ENCODE measurements around the gene GRIN2C.
"Not testable (repeated sequence)": the region's sequence is repeated elsewhere in the genome, so short reads cannot be mapped to it uniquely, and the experiment has no call there.

The GRIN2C gene

DNA sequence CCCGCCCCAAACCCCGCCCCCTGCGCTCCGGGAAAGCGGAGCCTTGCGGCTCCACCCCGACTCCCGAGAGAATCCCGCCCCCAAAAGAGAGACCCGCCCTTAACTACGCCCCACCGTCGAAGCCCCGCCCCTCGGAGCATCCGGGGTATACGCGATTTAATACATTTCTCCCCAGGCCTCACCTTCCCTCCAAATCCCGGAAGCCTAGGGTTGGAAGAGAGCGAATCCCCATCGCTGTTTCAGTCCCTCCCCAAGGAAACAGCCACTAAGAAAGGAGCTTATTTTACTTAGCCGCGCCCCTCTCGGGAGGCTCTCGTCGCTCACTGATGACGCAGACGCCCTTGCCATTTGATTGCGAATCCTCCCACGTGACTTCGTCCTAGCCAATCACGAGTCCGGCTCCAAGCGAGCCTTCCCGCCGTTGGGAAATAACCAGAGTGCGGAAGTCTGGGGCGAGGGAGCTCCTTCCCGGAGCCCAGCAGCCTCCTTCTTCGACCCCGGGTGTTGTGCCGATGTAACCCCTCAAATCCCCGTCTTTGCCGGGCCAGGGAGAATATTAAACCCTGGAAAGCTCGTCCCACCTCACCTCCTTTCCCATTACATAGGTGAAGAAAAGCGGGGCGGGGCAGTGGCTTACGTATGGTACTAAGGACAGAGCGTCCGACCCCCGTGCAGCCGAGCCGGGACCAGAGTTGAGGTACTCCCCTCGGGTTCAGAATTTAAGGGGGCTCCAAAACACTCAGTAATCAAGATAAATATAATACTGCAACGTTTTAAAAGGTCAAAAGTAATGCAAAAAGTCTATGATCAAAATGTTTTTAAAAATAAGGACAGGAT is 13.6 kb upstream of the GRIN2C start:
- Histone ChIP-seq H3K36me3 (peaks cover 4% of the 10 kb centered on the region; the same call in 1 of the 2 replicates), H3K4me1 (peaks cover 45% of the 10 kb centered on the region), H3K27me3 (no peaks in the 10 kb centered on the region), H3K27ac (peak overlapping the region; percentile 84), H3K9ac (peak overlapping the region; percentile 90), H3K4me3 (peak overlapping the region; percentile 77), H4K20me1 (no peaks in the 10 kb centered on the region), H3K9me3 (no peaks in the 10 kb centered on the region), H3K4me2 (peak overlapping the region; percentile 91)
- peak; percentile 57; the same call in 1 of the 2 replicates for TF ChIP-seq Cebpa-rat (IDR thresholded peaks at IDR 0.05)

DNA sequence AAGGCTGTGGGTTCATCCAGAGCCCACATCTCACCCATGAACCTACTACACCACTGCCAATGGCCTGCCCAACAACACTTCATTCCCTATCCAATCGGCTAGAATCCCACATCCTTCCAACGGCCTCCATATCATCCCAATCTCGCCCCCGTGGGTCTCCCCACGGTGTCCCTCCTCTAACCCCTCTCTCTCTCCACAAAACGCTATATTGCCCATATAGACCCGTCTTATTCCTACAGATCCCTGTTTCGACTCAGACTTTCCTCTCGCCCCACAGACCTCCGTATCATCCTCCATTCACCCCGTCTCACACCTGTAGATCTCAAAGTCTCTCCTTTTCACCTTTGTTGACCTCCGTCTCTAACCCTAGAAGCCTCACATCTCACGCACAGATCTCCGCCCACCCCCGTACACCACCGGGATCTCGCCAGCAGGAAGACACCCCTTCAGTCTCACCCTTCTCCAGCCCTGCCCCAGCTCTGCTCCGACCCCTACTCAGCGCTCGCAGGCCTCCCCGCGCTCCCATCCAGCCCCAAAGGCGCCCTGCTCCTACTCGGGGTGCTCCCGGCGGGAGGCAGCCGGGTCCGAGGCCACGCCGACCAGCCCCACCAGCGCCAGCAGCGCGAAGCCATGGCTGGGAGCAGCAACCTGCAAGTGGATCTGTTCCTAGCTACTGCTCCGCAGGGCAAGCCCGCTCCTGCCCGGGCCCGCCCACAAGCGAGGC is 12.8 kb upstream of the GRIN2C start, which contains the start of gene FDXR:
Gene FDXR, minus strand, starts transcription at position 682 of the 724 bp plus-strand sequence. Its CDS starts 50 bp downstream, at position 632.
- Histone ChIP-seq H3K27me3 (no peaks in the 10 kb centered on the region), H3K27ac (peak within 1 kb of the TSS; percentile 84), H3K4me2 (peak within 1 kb of the TSS; percentile 91), H3K9me3 (no peaks in the 10 kb centered on the region), H3K4me3 (peak within 1 kb of the TSS; percentile 77), H3K9ac (peak within 1 kb of the TSS; percentile 90), H3K36me3 (peaks cover 4% of the 10 kb centered on the region; the same call in 1 of the 2 replicates), H4K20me1 (no peaks in the 10 kb centered on the region), H3K4me1 (peaks cover 37% of the 10 kb centered on the region)
- no peak for TF ChIP-seq Cebpa-rat (IDR thresholded peaks at IDR 0.05)

- H3K4me1 ChIP-seq, result peaks cover 37% of the 10 kb centered on the region
- H3K9ac ChIP-seq, result no peak overlapping the region
- no peaks in the 10 kb centered on the region for H3K27me3 ChIP-seq
- H3K4me2 ChIP-seq, result peak overlapping the region; percentile 91
- no peak for TF ChIP-seq Cebpa-rat (IDR thresholded peaks at IDR 0.05)
- H3K4me3 ChIP-seq, result peak overlapping the region; percentile 77; the same call in 1 of the 2 replicates
- H3K27ac ChIP-seq, result no peak overlapping the region
- no peaks in the 10 kb centered on the region for H3K9me3 ChIP-seq
- H4K20me1 ChIP-seq, result no peaks in the 10 kb centered on the region
- H3K36me3 ChIP-seq, result peaks cover 4% of the 10 kb centered on the region; the same call in 1 of the 2 replicates
These were observed 11.8 kb upstream of the GRIN2C start for GRCh38 chr17:74871356-74872076.

- Histone ChIP-seq H3K9me3 (no peaks in the 10 kb centered on the region), H3K4me3 (no peak overlapping the region), H3K4me1 (peaks cover 47% of the 10 kb centered on the region), H3K27me3 (no peaks in the 10 kb centered on the region), H3K4me2 (no peak overlapping the region), H3K27ac (no peak overlapping the region), H4K20me1 (no peaks in the 10 kb centered on the region), H3K9ac (no peak overlapping the region), H3K36me3 (peaks cover 4% of the 10 kb centered on the region; the same call in 1 of the 2 replicates)
- TF ChIP-seq Cebpa-rat (IDR thresholded peaks at IDR 0.05), result no peak
These were observed 10.8 kb upstream of the GRIN2C start for GRCh38 chr17:74870512-74870911.

GRCh38 chr17:74870028-74870427 is 10.3 kb upstream of the GRIN2C start:
- not testable (repeated sequence) for H3K27me3 ChIP-seq, H3K4me2 ChIP-seq, H3K36me3 ChIP-seq, H4K20me1 ChIP-seq, H3K9ac ChIP-seq, H3K27ac ChIP-seq, H3K9me3 ChIP-seq, H3K4me3 ChIP-seq
- H3K4me1 ChIP-seq, result peaks cover 51% of the 10 kb centered on the region

DNA sequence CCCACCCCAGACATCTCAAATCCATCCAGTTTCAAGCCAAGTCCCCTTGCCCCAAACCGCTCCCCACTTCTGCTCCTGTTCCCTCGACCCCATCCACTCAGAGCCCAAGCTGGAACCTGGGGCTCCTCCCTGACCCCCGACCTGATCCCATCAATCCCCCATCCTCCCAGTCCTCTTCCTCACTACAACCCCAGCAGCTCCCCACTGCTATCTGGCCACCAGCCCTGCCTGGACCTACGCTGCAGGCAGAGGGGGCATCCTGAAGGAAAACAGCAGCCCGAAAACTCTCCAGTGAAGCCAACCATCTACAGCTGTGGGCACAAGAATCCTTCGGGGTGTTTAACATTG is 9.2 kb upstream of the GRIN2C start:
- no peak overlapping the region for H3K9ac ChIP-seq
- no peak overlapping the region for H3K4me3 ChIP-seq
- H3K27me3 ChIP-seq, result no peaks in the 10 kb centered on the region
- peaks cover 4% of the 10 kb centered on the region; the same call in 1 of the 2 replicates for H3K36me3 ChIP-seq
- H3K4me2 ChIP-seq, result no peak overlapping the region
- H3K9me3 ChIP-seq, result no peaks in the 10 kb centered on the region
- no peak for TF ChIP-seq Cebpa-rat (IDR thresholded peaks at IDR 0.05)
- peaks cover 6% of the 10 kb centered on the region; the same call in 1 of the 2 replicates for H4K20me1 ChIP-seq
- H3K4me1 ChIP-seq, result peaks cover 48% of the 10 kb centered on the region
- no peak overlapping the region for H3K27ac ChIP-seq

- Histone ChIP-seq H3K4me3 (no peak overlapping the region), H3K9ac (no peak overlapping the region), H3K4me2 (no peak overlapping the region), H3K4me1 (peaks cover 45% of the 10 kb centered on the region), H3K27me3 (no peaks in the 10 kb centered on the region), H3K36me3 (peaks cover 4% of the 10 kb centered on the region; the same call in 1 of the 2 replicates), H3K9me3 (no peaks in the 10 kb centered on the region), H3K27ac (no peak overlapping the region), H4K20me1 (peaks cover 11% of the 10 kb centered on the region)
- TF ChIP-seq Cebpa-rat (IDR thresholded peaks at IDR 0.05), result no peak
These were observed 8.7 kb upstream of the GRIN2C start for GRCh38 chr17:74868251-74868907.

DNA sequence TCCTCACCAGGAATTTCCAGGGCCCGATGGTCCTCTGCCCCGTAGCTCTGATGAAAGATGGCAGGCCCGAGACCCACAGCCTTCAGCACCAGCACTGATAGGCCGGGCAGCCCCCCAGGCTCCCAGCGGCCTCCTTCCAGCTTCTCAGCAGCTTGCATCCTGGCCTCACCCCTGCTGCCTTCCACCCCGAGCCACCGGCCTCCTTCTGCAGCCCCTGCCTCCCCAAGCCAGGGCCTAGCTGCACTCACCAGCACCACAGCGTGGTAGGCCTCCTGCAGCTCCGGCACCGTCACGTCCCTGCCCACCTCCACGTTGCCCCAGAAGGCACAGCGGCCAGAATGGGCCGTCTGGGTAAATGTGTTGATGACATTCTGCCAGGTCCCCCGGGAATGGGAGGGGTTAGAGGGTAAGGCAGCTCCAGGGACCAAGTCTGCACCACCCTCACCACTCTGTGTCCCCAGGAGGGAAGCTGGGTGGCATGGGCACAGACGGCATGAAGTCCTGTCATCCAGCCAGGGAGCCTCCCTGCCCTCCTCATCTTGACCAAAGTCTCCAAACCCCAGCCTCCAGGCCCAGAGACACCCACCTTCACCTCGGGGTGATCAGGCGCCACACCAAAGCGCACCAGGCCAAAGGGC is 6.6 kb upstream of the GRIN2C start:
- peak overlapping the region; percentile 33 for H3K27ac ChIP-seq
- peaks cover 4% of the 10 kb centered on the region; the same call in 1 of the 2 replicates for H3K36me3 ChIP-seq
- H3K27me3 ChIP-seq, result peaks cover 13% of the 10 kb centered on the region
- H3K9ac ChIP-seq, result peak overlapping the region; percentile 58; the same call in 1 of the 2 replicates
- TF ChIP-seq Cebpa-rat (IDR thresholded peaks at IDR 0.05), result no peak
- H3K4me1 ChIP-seq, result peaks cover 48% of the 10 kb centered on the region
- peaks cover 30% of the 10 kb centered on the region for H4K20me1 ChIP-seq
- no peak overlapping the region for H3K4me3 ChIP-seq
- H3K4me2 ChIP-seq, result peak overlapping the region; percentile 55
- no peaks in the 10 kb centered on the region for H3K9me3 ChIP-seq
